NCI-H1092 treated with DMSO at 0.1 percent for 48 hours (cell line): ENCODE measurements around the gene BLOC1S1.

Experiments used
- DNase-seq: peaks from one replicate; lab custom pipeline; 2025; lab: John Stamatoyannopoulos, UW

The BLOC1S1 gene

GRCh38 chr12:55711786-55712553 lies 3.9 kb upstream of the BLOC1S1 start:
- no peak for DNase-seq

- no peak for DNase-seq
Observed at GRCh38 chr12:55712700-55713415, 3.0 kb upstream of the BLOC1S1 start.

GRCh38 chr12:55713721-55714120 lies 2.1 kb upstream of the BLOC1S1 start:
- no peak for DNase-seq

GRCh38 chr12:55715169-55715764 lies 579 bp upstream of the BLOC1S1 start:
- no peak for DNase-seq

- DNase-seq, result no peak
Observed at GRCh38 chr12:55716582-55716957, 724 bp downstream of the BLOC1S1 start.

- no peak for DNase-seq
Observed at GRCh38 chr12:55717011-55718007, 1.5 kb downstream of the BLOC1S1 start.

- no peak for DNase-seq
Observed at GRCh38 chr12:55718015-55718414, 2.2 kb downstream of the BLOC1S1 start.

GRCh38 chr12:55718624-55719275 lies 2.9 kb downstream of the BLOC1S1 start:
- DNase-seq, result no peak

GRCh38 chr12:55719371-55719770 lies 3.5 kb downstream of the BLOC1S1 start:
- DNase-seq, result no peak

- DNase-seq, result no peak
Observed at GRCh38 chr12:55720071-55720564, 4.3 kb downstream of the BLOC1S1 start, which contains the start of gene RDH5. Gene RDH5, plus strand, starts transcription at chr12:55720393. Its CDS starts 792 bp downstream, at chr12:55721185.

- DNase-seq, result no peak
Observed at GRCh38 chr12:55720894-55721444, 5.1 kb downstream of the BLOC1S1 start.

GRCh38 chr12:55721601-55722213 lies 5.9 kb downstream of the BLOC1S1 start:
- DNase-seq, result no peak

- no peak for DNase-seq
Observed at GRCh38 chr12:55722948-55723347, 7.1 kb downstream of the BLOC1S1 start.

GRCh38 chr12:55723516-55724225 lies 7.8 kb downstream of the BLOC1S1 start:
- no peak for DNase-seq

- DNase-seq, result no peak
Observed at GRCh38 chr12:55724226-55724939, 8.5 kb downstream of the BLOC1S1 start.

- no peak for DNase-seq
Observed at GRCh38 chr12:55724940-55725309, 9.1 kb downstream of the BLOC1S1 start.

GRCh38 chr12:55725556-55725955 lies 9.7 kb downstream of the BLOC1S1 start:
- no peak for DNase-seq

- no peak for DNase-seq
Observed at GRCh38 chr12:55726971-55727370, 11.1 kb downstream of the BLOC1S1 start.

GRCh38 chr12:55727643-55728185 lies 11.9 kb downstream of the BLOC1S1 start:
- DNase-seq, result no peak
